Glutamatergic neuron (in vitro differentiated cells): Measurements from ENCODE around the gene NAA80. TPM values are rescaled to one million over a fixed set of nuclear protein-coding genes. Genes with fewer than 3 reads are reported as not detected.

ENCODE experiments used
- DNase-seq: peaks from one replicate; pipeline ENCODE4 v3.0.0; 2022
- H3K27ac Mint-ChIP-seq: one replicate; pipeline ENCODE4 v1.8.0; 2020; ENCODE audit warnings: mild to moderate bottlenecking, mixed read lengths, inconsistent platforms; ENCODE audit not compliant: unreplicated experiment
- H3K27me3 Mint-ChIP-seq: one replicate; pipeline ENCODE4 v1.8.0; 2020; ENCODE audit warnings: mild to moderate bottlenecking, moderate library complexity, mixed read lengths, inconsistent platforms; ENCODE audit not compliant: unreplicated experiment
- H3K36me3 Mint-ChIP-seq: one replicate; pipeline ENCODE4 v1.8.0; 2020; ENCODE audit warnings: mild to moderate bottlenecking, mixed read lengths, inconsistent platforms; ENCODE audit not compliant: unreplicated experiment
- H3K4me1 Mint-ChIP-seq: one replicate; pipeline ENCODE4 v1.8.0; 2020; ENCODE audit warnings: mild to moderate bottlenecking, low read depth, mixed read lengths, inconsistent platforms; ENCODE audit not compliant: unreplicated experiment
- H3K4me3 Mint-ChIP-seq: one replicate; pipeline ENCODE4 v1.8.0; 2020; ENCODE audit warnings: mild to moderate bottlenecking, mixed read lengths, inconsistent platforms; ENCODE audit not compliant: unreplicated experiment
- H3K9me3 Mint-ChIP-seq: one replicate; pipeline ENCODE4 v1.8.0; 2020; ENCODE audit warnings: mild to moderate bottlenecking, moderate library complexity, mixed read lengths, inconsistent platforms; ENCODE audit not compliant: unreplicated experiment
- total RNA-seq: library from RNA; stranded (reverse); fragmentation: NEBNext Ultra II Directional; extraction: Animal tissue kit (Norgen Biotek cat#: 25700); gene quantifications from one replicate; pipeline ENCODE4 v1.2.1, GENCODE V29; 2021; ENCODE audit not compliant: unreplicated experiment
- TF ChIP-seq, protein P1 (sequence below): fragments of 200-600 bp; sonication (generic); IDR thresholded peaks from one replicate; pipeline ENCODE4 v1.5.0; 2021; ENCODE audit not compliant: partially characterized antibody, unreplicated experiment

The NAA80 gene
- total RNA-seq, 1 donor from 2014 or later = 13.3 TPM

DNA sequence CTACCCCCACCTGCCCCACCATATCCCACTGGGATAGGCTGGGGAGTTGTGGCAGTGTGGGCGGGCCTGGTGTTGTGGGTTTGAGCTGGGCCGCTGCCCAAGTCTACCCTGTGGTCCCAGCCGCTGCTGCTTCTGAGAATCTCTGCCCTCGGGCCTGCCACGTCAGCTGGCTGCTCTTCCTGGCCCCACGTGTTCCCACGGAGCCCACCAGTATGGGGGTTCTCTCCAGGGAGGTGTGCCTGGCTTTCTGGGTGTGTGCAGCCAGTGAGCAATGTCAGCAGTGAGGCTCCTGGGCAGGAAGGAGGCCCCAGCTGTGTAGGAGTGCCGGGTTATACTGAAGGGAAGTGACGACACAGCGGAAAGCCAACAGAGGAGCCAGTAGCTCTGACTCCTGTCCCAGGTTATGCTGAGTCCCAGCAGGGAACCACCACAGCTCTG is 52.7 kb downstream of the NAA80 start:
- no peak for DNase-seq
- peaks cover 8% of the 10 kb centered on the region for H3K27me3 Mint-ChIP-seq
- H3K9me3 Mint-ChIP-seq = peaks cover 7% of the 10 kb centered on the region
- peaks cover 44% of the 10 kb centered on the region for H3K4me1 Mint-ChIP-seq
- H3K27ac Mint-ChIP-seq = peak overlapping the region; percentile 83
- peak overlapping the region; percentile 62 for H3K4me3 Mint-ChIP-seq
- TF ChIP-seq, protein P1, sequence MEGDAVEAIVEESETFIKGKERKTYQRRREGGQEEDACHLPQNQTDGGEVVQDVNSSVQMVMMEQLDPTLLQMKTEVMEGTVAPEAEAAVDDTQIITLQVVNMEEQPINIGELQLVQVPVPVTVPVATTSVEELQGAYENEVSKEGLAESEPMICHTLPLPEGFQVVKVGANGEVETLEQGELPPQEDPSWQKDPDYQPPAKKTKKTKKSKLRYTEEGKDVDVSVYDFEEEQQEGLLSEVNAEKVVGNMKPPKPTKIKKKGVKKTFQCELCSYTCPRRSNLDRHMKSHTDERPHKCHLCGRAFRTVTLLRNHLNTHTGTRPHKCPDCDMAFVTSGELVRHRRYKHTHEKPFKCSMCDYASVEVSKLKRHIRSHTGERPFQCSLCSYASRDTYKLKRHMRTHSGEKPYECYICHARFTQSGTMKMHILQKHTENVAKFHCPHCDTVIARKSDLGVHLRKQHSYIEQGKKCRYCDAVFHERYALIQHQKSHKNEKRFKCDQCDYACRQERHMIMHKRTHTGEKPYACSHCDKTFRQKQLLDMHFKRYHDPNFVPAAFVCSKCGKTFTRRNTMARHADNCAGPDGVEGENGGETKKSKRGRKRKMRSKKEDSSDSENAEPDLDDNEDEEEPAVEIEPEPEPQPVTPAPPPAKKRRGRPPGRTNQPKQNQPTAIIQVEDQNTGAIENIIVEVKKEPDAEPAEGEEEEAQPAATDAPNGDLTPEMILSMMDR = peak; percentile 69
- no peaks in the 10 kb centered on the region for H3K36me3 Mint-ChIP-seq

Other genes starting within 250 kb of the NAA80 start
- gene RBM5, start 210.5 kb downstream of the NAA80 start, total RNA-seq = 363 TPM
- gene SEMA3F, start 144.1 kb downstream of the NAA80 start, total RNA-seq = 41.2 TPM
- gene GNAT1, start 107.8 kb downstream of the NAA80 start, total RNA-seq = not detected
- not detected for gene SLC38A3, start 94.1 kb downstream of the NAA80 start, total RNA-seq
- gene GNAI2, start 63.2 kb downstream of the NAA80 start, total RNA-seq = 297 TPM
- 5.4 TPM for gene SEMA3B, start 30.3 kb downstream of the NAA80 start, total RNA-seq
- gene LSMEM2, start 20.3 kb downstream of the NAA80 start, total RNA-seq = not detected
- gene IFRD2, start 7.0 kb downstream of the NAA80 start, total RNA-seq = 38.2 TPM
- gene HYAL3, start within 50 bp of the NAA80 start, total RNA-seq = 6.9 TPM
- 0.96 TPM for gene HYAL1, start 4.2 kb upstream of the NAA80 start, total RNA-seq
- gene HYAL2, start 23.3 kb upstream of the NAA80 start, total RNA-seq = 48.4 TPM
- 30.8 TPM for gene TUSC2, start 28.8 kb upstream of the NAA80 start, total RNA-seq
- gene RASSF1, start 41.4 kb upstream of the NAA80 start, total RNA-seq = 27.8 TPM
- gene ZMYND10, start 46.3 kb upstream of the NAA80 start, total RNA-seq = 1.3 TPM
- 30.4 TPM for gene NPRL2, start 51.4 kb upstream of the NAA80 start, total RNA-seq
- gene CYB561D2, start 51.5 kb upstream of the NAA80 start, total RNA-seq = 12.6 TPM
- 42.5 TPM for gene TMEM115, start 60.1 kb upstream of the NAA80 start, total RNA-seq
- 5.0 TPM for gene CACNA2D2, start 204.2 kb upstream of the NAA80 start, total RNA-seq